Stimulated activated CD4-positive, alpha-beta T cell treated with anti-CD3 and anti-CD28 coated beads, Interleukin-1b, Interleukin-23, amount 100 ng/mL, for 4 hours (primary cell): ENCODE data around the gene GATA6.
"Not testable (repeated sequence)": the region's sequence is repeated elsewhere in the genome, so short reads cannot be mapped to it uniquely, and the experiment has no call there.

ENCODE experiments used
- DNase-seq, 2 donors: peaks; one replicate each; pipeline ENCODE4 v3.0.0-alpha.2; 2020; ENCODE audit warnings: low read depth in 2 of 2

Gene GATA6

GRCh38 chr18:22182884-22183697 lies 13.7 kb downstream of the GATA6 start:
- no peak for DNase-seq

GRCh38 chr18:22183698-22184170 lies 14.3 kb downstream of the GATA6 start:
- no peak for DNase-seq

GRCh38 chr18:22184573-22184972 lies 15.2 kb downstream of the GATA6 start:
- DNase-seq: not testable (repeated sequence)

GRCh38 chr18:22185273-22185672 lies 15.9 kb downstream of the GATA6 start:
- DNase-seq: no peak

- DNase-seq: no peak
Observed at GRCh38 chr18:22185771-22186386, 16.5 kb downstream of the GATA6 start.

GRCh38 chr18:22186484-22186971 lies 17.1 kb downstream of the GATA6 start:
- DNase-seq: no peak

GRCh38 chr18:22188559-22189267 lies 19.3 kb downstream of the GATA6 start:
- no peak for DNase-seq

- no peak for DNase-seq
Observed at GRCh38 chr18:22189449-22190166, 20.2 kb downstream of the GATA6 start.

- no peak for DNase-seq
Observed at GRCh38 chr18:22191346-22191695, 21.9 kb downstream of the GATA6 start.

GRCh38 chr18:22191923-22192322 lies 22.5 kb downstream of the GATA6 start:
- DNase-seq: no peak

- DNase-seq: no peak
Observed at GRCh38 chr18:22193466-22193865, 24.1 kb downstream of the GATA6 start.

GRCh38 chr18:22194151-22194598 lies 24.8 kb downstream of the GATA6 start:
- DNase-seq: no peak

- DNase-seq: no peak
Observed at GRCh38 chr18:22195052-22195451, 25.7 kb downstream of the GATA6 start.

GRCh38 chr18:22196943-22197342 lies 27.6 kb downstream of the GATA6 start:
- not testable (repeated sequence) for DNase-seq

GRCh38 chr18:22197668-22198067 lies 28.3 kb downstream of the GATA6 start:
- DNase-seq: no peak

- DNase-seq: no peak
Observed at GRCh38 chr18:22198163-22198562, 28.8 kb downstream of the GATA6 start.

GRCh38 chr18:22199005-22199404 lies 29.6 kb downstream of the GATA6 start:
- no peak for DNase-seq

- DNase-seq: no peak
Observed at GRCh38 chr18:22200611-22201225, 31.3 kb downstream of the GATA6 start.

GRCh38 chr18:22203035-22203434 lies 33.6 kb downstream of the GATA6 start:
- no peak for DNase-seq

GRCh38 chr18:22203536-22204213 lies 34.3 kb downstream of the GATA6 start:
- no peak for DNase-seq

- DNase-seq: no peak
Observed at GRCh38 chr18:22204214-22204536, 34.8 kb downstream of the GATA6 start.
